ENCODE results near the gene CD300LG. TPM values are rescaled to one million over a fixed set of nuclear protein-coding genes. Genes with fewer than 3 reads are reported as not detected.
"Not testable (repeated sequence)": the region's sequence is repeated elsewhere in the genome, so short reads cannot be mapped to it uniquely, and the experiment has no call there.

The CD300LG gene
- total RNA-seq, 1 donor from 2014 or later = 2.5 TPM

- no peak for DNase-seq
Measured at GRCh38 chr17:43855061-43855460, 8.1 kb downstream of the CD300LG start.

GRCh38 chr17:43856141-43856540, 9.2 kb downstream of the CD300LG start:
- no peak for DNase-seq

GRCh38 chr17:43857141-43857540, 10.2 kb downstream of the CD300LG start:
- no peak for DNase-seq

- DNase-seq = peak; percentile 6
Measured at GRCh38 chr17:43857957-43858600, 11.1 kb downstream of the CD300LG start.

- DNase-seq = no peak
Measured at GRCh38 chr17:43860077-43860725, 13.2 kb downstream of the CD300LG start.

- DNase-seq = no peak
Measured at GRCh38 chr17:43860927-43861622, 14.1 kb downstream of the CD300LG start.

GRCh38 chr17:43861960-43862359, 15.0 kb downstream of the CD300LG start:
- DNase-seq = no peak

- DNase-seq = no peak
Measured at GRCh38 chr17:43864161-43864984, 17.4 kb downstream of the CD300LG start.

GRCh38 chr17:43868226-43868994, 21.4 kb downstream of the CD300LG start:
- no peak for DNase-seq

- not testable (repeated sequence) for DNase-seq
Measured at GRCh38 chr17:43869031-43869430, 22.1 kb downstream of the CD300LG start.

GRCh38 chr17:43871946-43872690, 25.1 kb downstream of the CD300LG start:
- no peak for DNase-seq

GRCh38 chr17:43873091-43873490, 26.1 kb downstream of the CD300LG start:
- DNase-seq = no peak

GRCh38 chr17:43873815-43874214, 26.8 kb downstream of the CD300LG start:
- no peak for DNase-seq

GRCh38 chr17:43874293-43874692, 27.3 kb downstream of the CD300LG start:
- no peak for DNase-seq

- DNase-seq = no peak
Measured at GRCh38 chr17:43875476-43876147, 28.6 kb downstream of the CD300LG start.

GRCh38 chr17:43877031-43877430, 30.1 kb downstream of the CD300LG start:
- no peak for DNase-seq

- no peak for DNase-seq
Measured at GRCh38 chr17:43877451-43878155, 30.6 kb downstream of the CD300LG start.

- DNase-seq = peak; percentile 61
Measured at GRCh38 chr17:43878260-43879175, 31.5 kb downstream of the CD300LG start.

Data from skin of body (tissue), 2 donors.